HG02840 (cell line): ENCODE measurements around the gene CDC42SE2.

Experiments used
- ATAC-seq: cut with Tn5 transposase; IDR thresholded peaks from one replicate; pipeline ENCODE4 v1.9.1; 2021; ENCODE audit warnings: mild to moderate bottlenecking, moderate library complexity, moderate number of reproducible peaks; ENCODE audit not compliant: unreplicated experiment, low FRiP score

Gene CDC42SE2

GRCh38 chr5:131263648-131264450 is at the start of gene CDC42SE2:
Gene CDC42SE2 (plus strand): TSS chr5:131264053. CDS start chr5:131359494, 95,441 bp downstream.
- ATAC-seq = peak; percentile 80

GRCh38 chr5:131214609-131215227 is 49.1 kb upstream of the CDC42SE2 start:
- no peak for ATAC-seq

GRCh38 chr5:131217791-131218190 is 46.1 kb upstream of the CDC42SE2 start:
- ATAC-seq = no peak

- ATAC-seq = no peak
Observed at GRCh38 chr5:131218392-131218791, 45.5 kb upstream of the CDC42SE2 start.

- ATAC-seq = no peak
Observed at GRCh38 chr5:131220566-131220965, 43.3 kb upstream of the CDC42SE2 start.

- no peak for ATAC-seq
Observed at GRCh38 chr5:131221008-131221703, 42.7 kb upstream of the CDC42SE2 start.

GRCh38 chr5:131221888-131222287 is 42.0 kb upstream of the CDC42SE2 start:
- ATAC-seq = no peak

GRCh38 chr5:131222731-131223130 is 41.1 kb upstream of the CDC42SE2 start:
- no peak for ATAC-seq

GRCh38 chr5:131223751-131224386 is 40.0 kb upstream of the CDC42SE2 start:
- ATAC-seq = no peak

GRCh38 chr5:131224387-131225201 is 39.3 kb upstream of the CDC42SE2 start:
- ATAC-seq = peak; percentile 78

GRCh38 chr5:131225282-131225974 is 38.4 kb upstream of the CDC42SE2 start:
- no peak for ATAC-seq

- no peak for ATAC-seq
Observed at GRCh38 chr5:131226899-131227298, 37.0 kb upstream of the CDC42SE2 start.

GRCh38 chr5:131228646-131229045 is 35.2 kb upstream of the CDC42SE2 start:
- ATAC-seq = no peak

GRCh38 chr5:131229623-131230022 is 34.2 kb upstream of the CDC42SE2 start:
- ATAC-seq = no peak

- ATAC-seq = peak; percentile 74
Observed at GRCh38 chr5:131230406-131230805, 33.4 kb upstream of the CDC42SE2 start.

- ATAC-seq = no peak
Observed at GRCh38 chr5:131239686-131240085, 24.2 kb upstream of the CDC42SE2 start.

GRCh38 chr5:131242728-131243255 is 21.1 kb upstream of the CDC42SE2 start:
- no peak for ATAC-seq

- peak; percentile 61 for ATAC-seq
Observed at GRCh38 chr5:131245312-131245711, 18.5 kb upstream of the CDC42SE2 start.

- no peak for ATAC-seq
Observed at GRCh38 chr5:131245948-131246347, 17.9 kb upstream of the CDC42SE2 start.
